NB4 (cell line): ENCODE measurements around the gene SPAG9.

Source experiments
- CTCF ChIP-seq: IDR thresholded peaks from one replicate; pipeline ENCODE4 v1.5.1; 2012; ENCODE audit warnings: low read depth, low read length
- MAX ChIP-seq: IDR thresholded peaks from 2 replicates; pipeline ENCODE4 v1.6.1; 2011; ENCODE audit warnings: low read depth, low read length
- MYC ChIP-seq: IDR thresholded peaks from 2 replicates; pipeline ENCODE4 v1.6.1; 2011; ENCODE audit warnings: low read depth, low read length
- POLR2A ChIP-seq: IDR thresholded peaks from 2 replicates; pipeline ENCODE4 v1.6.1; 2011; ENCODE audit warnings: mild to moderate bottlenecking; ENCODE audit not compliant: insufficient read length; ENCODE audit errors: extremely low read depth

GRCh38 chr17:50949989-50950877 is 170.4 kb downstream of the SPAG9 start:
- TF ChIP-seq MAX = peak; percentile 54; the same call in 1 of the 2 replicates
- TF ChIP-seq CTCF = peak; percentile 66
- no peak for TF ChIP-seq POLR2A
- peak; percentile 34; the same call in 1 of the 2 replicates for TF ChIP-seq MYC
